ENCODE data around the gene DMD. TPM values are rescaled to one million over a fixed set of nuclear protein-coding genes. Genes with fewer than 3 reads are reported as not detected.

DMD gene
- polyA plus RNA-seq, 3 donors, result 0.23 TPM; not detected in 2

GRCh38 chrX:32533848-32534247 is 677.5 kb downstream of the DMD start:
- intact Hi-C loops (cut with micrococcal nuclease), result no loop called here

GRCh38 chrX:32532262-32532661 is 679.1 kb downstream of the DMD start:
- Histone ChIP-seq H3K9me3 (replicated peaks in 1 of 2; ENCODE audit: control insufficient read depth in 1 of 2, insufficient read depth in 1 of 2, low read length in 2 of 2) (no peaks in the 10 kb centered on the region), H3K4me3 (replicated peaks in 1 of 3; ENCODE audit: low read depth in 2 of 3, low read length in 3 of 3) (no peak overlapping the region), H3K4me1 (ENCODE audit: control insufficient read depth in 1 of 2, insufficient read depth in 2 of 2, low read length in 2 of 2) (no peaks in the 10 kb centered on the region), H2AFZ (ENCODE audit: insufficient read depth, low read depth, low read length, poor library complexity, severe bottlenecking) (no peak overlapping the region), H3K36me3 (replicated peaks in 1 of 2; ENCODE audit: control insufficient read depth in 1 of 2, insufficient read depth in 2 of 2, low read length in 2 of 2) (no peaks in the 10 kb centered on the region), H3K27me3 (ENCODE audit: control insufficient read depth in 2 of 2, insufficient read depth in 2 of 2, low read length in 2 of 2) (no peaks in the 10 kb centered on the region), H3K27ac (ENCODE audit: low read depth in 1 of 2, low read length in 2 of 2) (no peak overlapping the region), H3K4me2 (replicated peaks; ENCODE audit: extremely low read depth, low read length, poor library complexity, severe bottlenecking) (no peak overlapping the region), H3K9ac (ENCODE audit: insufficient read depth, low read length, poor library complexity, severe bottlenecking) (no peak overlapping the region), H3K79me2 (ENCODE audit: insufficient read depth, low read length) (no peaks in the 10 kb centered on the region), H4K20me1 (ENCODE audit: insufficient read depth, low read length) (no peaks in the 10 kb centered on the region)
- TF ChIP-seq, protein P1, sequence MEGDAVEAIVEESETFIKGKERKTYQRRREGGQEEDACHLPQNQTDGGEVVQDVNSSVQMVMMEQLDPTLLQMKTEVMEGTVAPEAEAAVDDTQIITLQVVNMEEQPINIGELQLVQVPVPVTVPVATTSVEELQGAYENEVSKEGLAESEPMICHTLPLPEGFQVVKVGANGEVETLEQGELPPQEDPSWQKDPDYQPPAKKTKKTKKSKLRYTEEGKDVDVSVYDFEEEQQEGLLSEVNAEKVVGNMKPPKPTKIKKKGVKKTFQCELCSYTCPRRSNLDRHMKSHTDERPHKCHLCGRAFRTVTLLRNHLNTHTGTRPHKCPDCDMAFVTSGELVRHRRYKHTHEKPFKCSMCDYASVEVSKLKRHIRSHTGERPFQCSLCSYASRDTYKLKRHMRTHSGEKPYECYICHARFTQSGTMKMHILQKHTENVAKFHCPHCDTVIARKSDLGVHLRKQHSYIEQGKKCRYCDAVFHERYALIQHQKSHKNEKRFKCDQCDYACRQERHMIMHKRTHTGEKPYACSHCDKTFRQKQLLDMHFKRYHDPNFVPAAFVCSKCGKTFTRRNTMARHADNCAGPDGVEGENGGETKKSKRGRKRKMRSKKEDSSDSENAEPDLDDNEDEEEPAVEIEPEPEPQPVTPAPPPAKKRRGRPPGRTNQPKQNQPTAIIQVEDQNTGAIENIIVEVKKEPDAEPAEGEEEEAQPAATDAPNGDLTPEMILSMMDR (IDR thresholded peaks at IDR 0.05), result no peak
- no peak for DNase-seq
- Mint-ChIP-seq H3K36me3 (no peaks in the 10 kb centered on the region), H3K4me1 (no peaks in the 10 kb centered on the region), H3K27me3 (ENCODE audit: low read depth in 3 of 3) (peaks cover 0 to 5% (median 0%) of the 10 kb centered on the region in 3 donors), H3K4me3 (no peak overlapping the region), H3K27ac (no peak overlapping the region), H3K9me3 (no peaks in the 10 kb centered on the region)
- WGBS (ENCODE audit: insufficient coverage), result no CpG with 5 or more reads among the region's 4 CpGs
- intact Hi-C loops (cut with micrococcal nuclease), result no loop called here

More at GRCh38 chrX:32533848-32534247, 677.5 kb downstream of the DMD start:
- Mint-ChIP-seq H3K27ac (no peak overlapping the region), H3K4me1 (no peaks in the 10 kb centered on the region), H3K9me3 (no peaks in the 10 kb centered on the region), H3K4me3 (no peak overlapping the region), H3K36me3 (no peaks in the 10 kb centered on the region), H3K27me3 (ENCODE audit: low read depth in 3 of 3) (peaks cover 0 to 6% (median 0%) of the 10 kb centered on the region in 3 donors)
- H3K79me2 ChIP-seq (ENCODE audit: insufficient read depth, low read length), result no peaks in the 10 kb centered on the region
- TF ChIP-seq, protein P1 (IDR thresholded peaks at IDR 0.05), result no peak
- no peaks in the 10 kb centered on the region for H3K9me3 ChIP-seq (replicated peaks in 1 of 2; ENCODE audit: control insufficient read depth in 1 of 2, insufficient read depth in 1 of 2, low read length in 2 of 2)
- H3K27me3 ChIP-seq (ENCODE audit: control insufficient read depth in 2 of 2, insufficient read depth in 2 of 2, low read length in 2 of 2), result no peaks in the 10 kb centered on the region
- no peaks in the 10 kb centered on the region for H3K4me1 ChIP-seq (ENCODE audit: control insufficient read depth in 1 of 2, insufficient read depth in 2 of 2, low read length in 2 of 2)
- H3K9ac ChIP-seq (ENCODE audit: insufficient read depth, low read length, poor library complexity, severe bottlenecking), result no peak overlapping the region
- no peak overlapping the region for H2AFZ ChIP-seq (ENCODE audit: insufficient read depth, low read depth, low read length, poor library complexity, severe bottlenecking)
- WGBS (ENCODE audit: insufficient coverage), result no CpG with 5 or more reads among the region's 4 CpGs
- no peaks in the 10 kb centered on the region for H4K20me1 ChIP-seq (ENCODE audit: insufficient read depth, low read length)
- no peak for DNase-seq
- no peak overlapping the region for H3K27ac ChIP-seq (ENCODE audit: low read depth in 1 of 2, low read length in 2 of 2)
- H3K36me3 ChIP-seq (replicated peaks in 1 of 2; ENCODE audit: control insufficient read depth in 1 of 2, insufficient read depth in 2 of 2, low read length in 2 of 2), result no peaks in the 10 kb centered on the region
- H3K4me3 ChIP-seq (replicated peaks in 1 of 3; ENCODE audit: low read depth in 2 of 3, low read length in 3 of 3), result no peak overlapping the region
- no peak overlapping the region for H3K4me2 ChIP-seq (replicated peaks; ENCODE audit: extremely low read depth, low read length, poor library complexity, severe bottlenecking)

Data from CD14-positive monocyte (primary cell).